HCT116 (cell line): ENCODE data around the gene GLRA3. TPM values are rescaled to one million over a fixed set of nuclear protein-coding genes. Genes with fewer than 3 reads are reported as not detected.

ENCODE experiments used
- ATAC-seq: fragments of 200-7000 bp; cut with Tn5 transposase; 2 replicates; pipeline ENCODE4 v1.9.1; 2020; ENCODE audit warnings: mild to moderate bottlenecking, moderate library complexity
- BruUV-seq: library from RNA; stranded (reverse); fragments of 400-500 nt; replicated peaks from 2 replicates; lab custom pipeline; 2021; lab: Mats Ljungman, UMichigan
- CTCF ChIA-PET: fragments of 300-600 bp; sonication (Branson Sonifier 250); formaldehyde crosslinking; loops from one replicate; lab custom pipeline; 2021; ENCODE audit warnings: antibody characterized with exemption; lab: Charles Lee
- POLR2A ChIA-PET: fragments of 300-600, 350-600 bp; sonication (Branson Sonifier 250); formaldehyde crosslinking; loops from one replicate; lab custom pipeline; 2021; ENCODE audit warnings: antibody characterized with exemption; lab: Charles Lee
- RAD21 ChIA-PET, 2 experiments: fragments of 300-600 bp; sonication (Branson Sonifier 250); formaldehyde crosslinking; loops; one replicate each; lab custom pipeline; 2023; ENCODE audit warnings: low total read pairs in 2 of 2; ENCODE audit not compliant: uncharacterized antibody in 2 of 2, unreplicated experiment in 2 of 2, low non-redundant PET in 1 of 2; lab: Charles Lee
- DNase-seq: peaks from one replicate; pipeline ENCODE4 v3.0.0-alpha.2; 2010; ENCODE audit warnings: low read depth, low spot score
- H2AFZ ChIP-seq: fragments of 200-600 bp; shearing (Covaris generic), sonication (generic); 2 replicates; pipeline ENCODE4 v1.6.1; 2017; ENCODE audit warnings: low read depth, mixed run types, mixed read lengths, antibody characterized with exemption, low read length; ENCODE audit not compliant: poor library complexity, severe bottlenecking
- H3K27ac ChIP-seq: 2 replicates; pipeline ENCODE4 v1.5.1; 2012; ENCODE audit warnings: low read depth, low read length
- H3K27me3 ChIP-seq: fragments of 200-600 bp; sonication (generic); 2 replicates; pipeline ENCODE4 v1.6.1; 2016; ENCODE audit warnings: mixed run types, low read length, mixed read lengths; ENCODE audit not compliant: insufficient read depth
- H3K36me3 ChIP-seq, 2 experiments: fragments of 200-500 bp in 1 of 2; fragments of 200-600 bp in 1 of 2; sonication (Bioruptor generic) in 1 of 2; sonication (generic) in 1 of 2; 2 replicates each; pipeline versions ENCODE4 v1.5.1 to v1.6.1; 2014 to 2016; ENCODE audit warnings: low read length in 2 of 2, inconsistent platforms in 1 of 2, mixed read lengths in 1 of 2, mixed run types in 1 of 2; ENCODE audit not compliant: insufficient read depth in 2 of 2, control insufficient read depth in 1 of 2
- H3K4me1 ChIP-seq, 2 experiments: fragments of 200-600 bp in 1 of 2; sonication (generic) in 1 of 2; 2 replicates each; pipeline versions ENCODE4 v1.5.1 to v1.6.1; 2012 to 2017; ENCODE audit warnings: low read length in 2 of 2, inconsistent platforms in 1 of 2, mild to moderate bottlenecking in 1 of 2, mixed read lengths in 1 of 2, mixed run types in 1 of 2, moderate library complexity in 1 of 2; ENCODE audit not compliant: insufficient read depth in 2 of 2, control insufficient read depth in 1 of 2
- H3K4me2 ChIP-seq: fragments of 200-600 bp; sonication (generic); 2 replicates; pipeline ENCODE4 v1.6.1; 2017; ENCODE audit warnings: mixed run types, low read length, mixed read lengths
- H3K4me3 ChIP-seq, 2 experiments: fragments of 200-600 bp in 1 of 2; sonication (generic) in 1 of 2; replicated peaks in 1 of 2; 2 replicates each; pipeline ENCODE4 v1.5.1; 2011 to 2016; ENCODE audit warnings: low read length in 2 of 2, control low read depth in 1 of 2, low read depth in 1 of 2, mild to moderate bottlenecking in 1 of 2, mixed read lengths in 1 of 2, mixed run types in 1 of 2
- H3K79me2 ChIP-seq: fragments of 200-600 bp; sonication (generic); 2 replicates; pipeline ENCODE4 v1.6.1; 2017; ENCODE audit warnings: mild to moderate bottlenecking, mixed run types, low read length, moderate library complexity, mixed read lengths; ENCODE audit not compliant: insufficient read depth
- H3K9ac ChIP-seq: fragments of 200-600 bp; sonication (generic); 2 replicates; pipeline ENCODE4 v1.6.1; 2016; ENCODE audit warnings: low read length, mixed read lengths
- H3K9me2 ChIP-seq: fragments of 200-600 bp; sonication (generic), shearing (Covaris generic); 2 replicates; pipeline ENCODE4 v1.6.1; 2017; ENCODE audit warnings: mixed run types, mild to moderate bottlenecking, moderate library complexity; ENCODE audit not compliant: insufficient read depth
- H3K9me3 ChIP-seq, 2 experiments: fragments of 200-500 bp in 1 of 2; fragments of 200-600 bp in 1 of 2; sonication (Bioruptor generic) in 1 of 2; sonication (generic) in 1 of 2; 2 replicates each; pipeline ENCODE4 v1.6.1; 2014 to 2017; ENCODE audit warnings: low read length in 2 of 2, mixed read lengths in 2 of 2, inconsistent platforms in 1 of 2, low read depth in 1 of 2, mild to moderate bottlenecking in 1 of 2, mixed run types in 1 of 2, moderate library complexity in 1 of 2; ENCODE audit not compliant: control insufficient read depth in 1 of 2, insufficient read depth in 1 of 2
- H4K20me1 ChIP-seq: fragments of 200-600 bp; sonication (generic), shearing (Covaris generic); 2 replicates; pipeline ENCODE4 v1.6.1; 2017; ENCODE audit warnings: mixed run types, mild to moderate bottlenecking, moderate library complexity; ENCODE audit not compliant: insufficient read depth
- CBX3 ChIP-seq: IDR thresholded peaks from 2 replicates; pipeline ENCODE4 v1.6.1; 2012; ENCODE audit warnings: low read depth
- ELF1 ChIP-seq: IDR thresholded peaks from 2 replicates; pipeline ENCODE4 v1.6.1; 2012; ENCODE audit warnings: low read depth, borderline replicate concordance
- EZH2 ChIP-seq: fragments of 200-600 bp; sonication (generic); IDR thresholded peaks from 2 replicates; pipeline ENCODE4 v1.6.1; 2017; ENCODE audit warnings: antibody characterized with exemption, mixed run types
- POLR2A ChIP-seq: IDR thresholded peaks from 2 replicates; pipeline ENCODE4 v1.7.0; 2011; ENCODE audit warnings: borderline replicate concordance; ENCODE audit not compliant: insufficient read depth, insufficient read length; ENCODE audit errors: extremely low read depth
- RAD21 ChIP-seq: IDR thresholded peaks from 2 replicates; pipeline ENCODE4 v1.6.1; 2012; ENCODE audit warnings: low read depth, mild to moderate bottlenecking
- SIN3A ChIP-seq: IDR thresholded peaks from 2 replicates; pipeline ENCODE4 v1.6.1; 2012; ENCODE audit warnings: low read depth
- SP1 ChIP-seq: IDR thresholded peaks from 2 replicates; pipeline ENCODE4 v1.6.1; 2012; ENCODE audit warnings: low read depth
- SRF ChIP-seq: IDR thresholded peaks from 2 replicates; pipeline ENCODE4 v1.6.1; 2012; ENCODE audit warnings: low read depth
- ZFX ChIP-seq: fragments of 450-650 bp; IDR thresholded peaks from 2 replicates; pipeline ENCODE4 v1.6.1; 2017
- intact Hi-C: fragments of 100-400 bp; cut with micrococcal nuclease; formaldehyde crosslinking; loops from 2 replicates; pipeline ENCODE4 v1.10.0; 2022
- total RNA-seq: library from RNA; stranded (reverse); gene quantifications from one replicate; pipeline ENCODE4 v1.2.1, GENCODE V29; 2021; ENCODE audit not compliant: unreplicated experiment
- TF ChIP-seq, protein P1 (sequence below): IDR thresholded peaks from 2 replicates; pipeline ENCODE4 v1.6.1; 2012; ENCODE audit warnings: low read depth
- TF ChIP-seq, protein P2 (sequence below): IDR thresholded peaks from 2 replicates; pipeline ENCODE4 v1.6.1; 2012
- TF ChIP-seq, protein P3 (sequence below): IDR thresholded peaks from 2 replicates; pipeline ENCODE4 v1.6.1; 2012

The GLRA3 gene
- total RNA-seq, 1 experiment from 2014 or later, result not detected

DNA sequence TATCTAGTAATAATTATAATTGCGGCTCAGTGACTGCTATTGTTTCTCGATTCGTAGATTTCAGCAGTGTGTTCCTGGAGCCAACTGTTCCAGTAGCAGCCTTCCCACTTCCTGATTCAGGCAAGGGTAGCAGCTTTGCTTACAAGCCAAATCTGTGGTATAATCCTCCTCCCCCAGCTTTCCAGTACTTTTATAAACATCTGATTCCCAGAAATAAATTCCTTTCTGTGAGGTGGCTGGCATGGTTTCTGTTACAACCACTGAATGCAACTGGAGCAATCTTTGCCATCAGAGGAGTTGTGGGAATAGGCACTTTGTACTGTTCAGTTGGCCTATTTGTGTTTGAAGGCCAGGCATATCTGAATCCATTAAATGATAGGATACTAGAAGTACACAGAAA lies 80.0 kb downstream of the GLRA3 start:
- no peak for ATAC-seq
- intact Hi-C loops, result no loop called here
- no peaks in the 10 kb centered on the region for H3K27me3 ChIP-seq
- ChIA-PET CTCF (interaction anchor here (1.8 kb wide), 1 partner anchor 15 kb away, joined by 8 read pairs; no protein-coding TSS in a partner anchor), RAD21 (no interaction called here), POLR2A (no interaction called here)
- DNase-seq, result no peak
- H3K36me3 ChIP-seq, result no peaks in the 10 kb centered on the region
- no peak overlapping the region for H3K4me3 ChIP-seq
- no peaks in the 10 kb centered on the region for H4K20me1 ChIP-seq
- no peak overlapping the region for H3K9ac ChIP-seq
- no peaks in the 10 kb centered on the region for H3K9me2 ChIP-seq
- no TSS peak for BruUV-seq
- no peaks in the 10 kb centered on the region for H3K9me3 ChIP-seq
- TF ChIP-seq SRF (no peak), RAD21 (no peak), ZFX (no peak), POLR2A (no peak), ELF1 (no peak), SP1 (no peak), EZH2 (no peak), CBX3 (no peak), SIN3A (no peak)
- TF ChIP-seq, protein P1, sequence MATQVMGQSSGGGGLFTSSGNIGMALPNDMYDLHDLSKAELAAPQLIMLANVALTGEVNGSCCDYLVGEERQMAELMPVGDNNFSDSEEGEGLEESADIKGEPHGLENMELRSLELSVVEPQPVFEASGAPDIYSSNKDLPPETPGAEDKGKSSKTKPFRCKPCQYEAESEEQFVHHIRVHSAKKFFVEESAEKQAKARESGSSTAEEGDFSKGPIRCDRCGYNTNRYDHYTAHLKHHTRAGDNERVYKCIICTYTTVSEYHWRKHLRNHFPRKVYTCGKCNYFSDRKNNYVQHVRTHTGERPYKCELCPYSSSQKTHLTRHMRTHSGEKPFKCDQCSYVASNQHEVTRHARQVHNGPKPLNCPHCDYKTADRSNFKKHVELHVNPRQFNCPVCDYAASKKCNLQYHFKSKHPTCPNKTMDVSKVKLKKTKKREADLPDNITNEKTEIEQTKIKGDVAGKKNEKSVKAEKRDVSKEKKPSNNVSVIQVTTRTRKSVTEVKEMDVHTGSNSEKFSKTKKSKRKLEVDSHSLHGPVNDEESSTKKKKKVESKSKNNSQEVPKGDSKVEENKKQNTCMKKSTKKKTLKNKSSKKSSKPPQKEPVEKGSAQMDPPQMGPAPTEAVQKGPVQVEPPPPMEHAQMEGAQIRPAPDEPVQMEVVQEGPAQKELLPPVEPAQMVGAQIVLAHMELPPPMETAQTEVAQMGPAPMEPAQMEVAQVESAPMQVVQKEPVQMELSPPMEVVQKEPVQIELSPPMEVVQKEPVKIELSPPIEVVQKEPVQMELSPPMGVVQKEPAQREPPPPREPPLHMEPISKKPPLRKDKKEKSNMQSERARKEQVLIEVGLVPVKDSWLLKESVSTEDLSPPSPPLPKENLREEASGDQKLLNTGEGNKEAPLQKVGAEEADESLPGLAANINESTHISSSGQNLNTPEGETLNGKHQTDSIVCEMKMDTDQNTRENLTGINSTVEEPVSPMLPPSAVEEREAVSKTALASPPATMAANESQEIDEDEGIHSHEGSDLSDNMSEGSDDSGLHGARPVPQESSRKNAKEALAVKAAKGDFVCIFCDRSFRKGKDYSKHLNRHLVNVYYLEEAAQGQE, result no peak
- TF ChIP-seq, protein P2, sequence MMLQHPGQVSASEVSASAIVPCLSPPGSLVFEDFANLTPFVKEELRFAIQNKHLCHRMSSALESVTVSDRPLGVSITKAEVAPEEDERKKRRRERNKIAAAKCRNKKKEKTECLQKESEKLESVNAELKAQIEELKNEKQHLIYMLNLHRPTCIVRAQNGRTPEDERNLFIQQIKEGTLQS, result no peak
- TF ChIP-seq, protein P3, sequence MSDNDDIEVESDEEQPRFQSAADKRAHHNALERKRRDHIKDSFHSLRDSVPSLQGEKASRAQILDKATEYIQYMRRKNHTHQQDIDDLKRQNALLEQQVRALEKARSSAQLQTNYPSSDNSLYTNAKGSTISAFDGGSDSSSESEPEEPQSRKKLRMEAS, result no peak
- H3K27ac ChIP-seq, result no peak overlapping the region
- H3K4me1 ChIP-seq, result no peaks in the 10 kb centered on the region
- H3K79me2 ChIP-seq, result no peaks in the 10 kb centered on the region
- no peak overlapping the region for H3K4me2 ChIP-seq
- H2AFZ ChIP-seq, result no peak overlapping the region
